GM21360 (cell line): ENCODE data around the gene EPHA4.

ENCODE experiments used
- ATAC-seq: cut with Tn5 transposase; IDR thresholded peaks from one replicate; pipeline ENCODE4 v1.9.1; 2021; ENCODE audit warnings: mild to moderate bottlenecking, moderate library complexity; ENCODE audit not compliant: unreplicated experiment

The EPHA4 gene

GRCh38 chr2:221407765-221408164 is 164.3 kb downstream of the EPHA4 start:
- ATAC-seq, result no peak

- ATAC-seq, result no peak
Observed at GRCh38 chr2:221405521-221405920, 166.6 kb downstream of the EPHA4 start.

GRCh38 chr2:221402072-221402471 is 170.0 kb downstream of the EPHA4 start:
- no peak for ATAC-seq

- no peak for ATAC-seq
Observed at GRCh38 chr2:221400411-221400810, 171.7 kb downstream of the EPHA4 start.

GRCh38 chr2:221399183-221399582 is 172.9 kb downstream of the EPHA4 start:
- no peak for ATAC-seq

- no peak for ATAC-seq
Observed at GRCh38 chr2:221397187-221397586, 174.9 kb downstream of the EPHA4 start.

GRCh38 chr2:221392228-221392881 is 179.7 kb downstream of the EPHA4 start:
- ATAC-seq, result no peak

GRCh38 chr2:221390878-221391277 is 181.2 kb downstream of the EPHA4 start:
- no peak for ATAC-seq

GRCh38 chr2:221389904-221390303 is 182.2 kb downstream of the EPHA4 start:
- ATAC-seq, result no peak

- no peak for ATAC-seq
Observed at GRCh38 chr2:221389421-221389820, 182.7 kb downstream of the EPHA4 start.

GRCh38 chr2:221388891-221389290 is 183.2 kb downstream of the EPHA4 start:
- no peak for ATAC-seq

GRCh38 chr2:221385716-221386115 is 186.4 kb downstream of the EPHA4 start:
- no peak for ATAC-seq

- ATAC-seq, result no peak
Observed at GRCh38 chr2:221381928-221382488, 190.1 kb downstream of the EPHA4 start.

GRCh38 chr2:221380686-221381085 is 191.4 kb downstream of the EPHA4 start:
- no peak for ATAC-seq

- no peak for ATAC-seq
Observed at GRCh38 chr2:221380062-221380461, 192.0 kb downstream of the EPHA4 start.

GRCh38 chr2:221377597-221377996 is 194.5 kb downstream of the EPHA4 start:
- no peak for ATAC-seq

GRCh38 chr2:221377066-221377465 is 195.0 kb downstream of the EPHA4 start:
- no peak for ATAC-seq

GRCh38 chr2:221374234-221374633 is 197.9 kb downstream of the EPHA4 start:
- no peak for ATAC-seq

GRCh38 chr2:221372907-221373306 is 199.2 kb downstream of the EPHA4 start:
- no peak for ATAC-seq

- no peak for ATAC-seq
Observed at GRCh38 chr2:221372159-221372884, 199.8 kb downstream of the EPHA4 start.

GRCh38 chr2:221371347-221371746 is 200.8 kb downstream of the EPHA4 start:
- ATAC-seq, result no peak

GRCh38 chr2:221370857-221371211 is 201.3 kb downstream of the EPHA4 start:
- ATAC-seq, result no peak
